Posterior vena cava (tissue), 2 donors: Measurements from ENCODE around the gene NOTCH1. TPM values are rescaled to one million over a fixed set of nuclear protein-coding genes. Genes with fewer than 3 reads are reported as not detected.

Experiments
- DNase-seq: peaks from one replicate; pipeline ENCODE4 v3.0.0-alpha.2; 2020; ENCODE audit warnings: low spot score
- intact Hi-C, 2 donors: fragments of 100-400 bp; cut with DNase I; formaldehyde crosslinking; loops; one replicate each; pipeline versions ENCODE4 v1.14.1 to v1.14.2; 2022 to 2023
- microRNA-seq, 2 donors: library from miRNA; unstranded; fragments of <30 nt; microRNA quantifications; one replicate each; pipeline ENCODE4 v1.2.0, GENCODE V29; 2020 to 2021; ENCODE audit warnings: borderline microRNAs expressed in 2 of 2
- total RNA-seq, 2 donors: library from RNA; stranded (reverse); fragmentation: NEBNext Ultra II Directional; extraction: Animal tissue kit (Norgen Biotek cat#: 25700); gene quantifications; one replicate each; pipeline ENCODE4 v1.2.1, GENCODE V29; 2021
- donor health status: DM: yes; HTN: yes; CAD: no.
- donor health status: DM: yes; HTN: yes; CAD: no.

NOTCH1 gene
- total RNA-seq, 2 donors from 2014 or later = 35.5 to 40.4 TPM

DNA sequence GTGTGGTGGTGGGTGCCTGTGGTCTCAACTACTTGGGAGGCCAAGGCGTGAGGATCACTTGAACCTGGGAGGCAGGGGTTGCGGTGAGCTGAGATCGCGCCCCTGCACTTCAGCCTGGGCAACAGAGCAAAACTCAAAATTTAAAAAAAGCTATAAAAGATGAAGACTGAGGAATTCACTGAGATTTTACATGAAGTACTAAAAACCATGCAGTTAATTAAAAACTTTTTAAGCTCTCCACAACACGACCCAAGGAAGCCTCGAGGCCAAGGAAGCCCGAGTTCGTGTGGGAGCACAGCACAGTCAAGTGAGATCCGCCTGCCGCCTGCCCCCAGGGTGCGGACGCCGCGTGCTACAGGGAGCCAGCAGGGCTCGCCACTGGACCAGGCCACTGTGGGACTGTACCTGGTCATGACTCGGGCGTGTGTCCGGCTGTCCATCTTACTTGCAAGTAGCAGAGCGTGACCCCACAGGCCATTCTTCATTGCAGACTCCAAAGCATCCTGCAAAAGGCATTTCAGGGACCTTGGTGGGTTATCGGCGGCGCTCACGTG lies 85.0 kb downstream of the NOTCH1 start:
- DNase-seq = no peak
- intact Hi-C loops = no loop called here

DNA sequence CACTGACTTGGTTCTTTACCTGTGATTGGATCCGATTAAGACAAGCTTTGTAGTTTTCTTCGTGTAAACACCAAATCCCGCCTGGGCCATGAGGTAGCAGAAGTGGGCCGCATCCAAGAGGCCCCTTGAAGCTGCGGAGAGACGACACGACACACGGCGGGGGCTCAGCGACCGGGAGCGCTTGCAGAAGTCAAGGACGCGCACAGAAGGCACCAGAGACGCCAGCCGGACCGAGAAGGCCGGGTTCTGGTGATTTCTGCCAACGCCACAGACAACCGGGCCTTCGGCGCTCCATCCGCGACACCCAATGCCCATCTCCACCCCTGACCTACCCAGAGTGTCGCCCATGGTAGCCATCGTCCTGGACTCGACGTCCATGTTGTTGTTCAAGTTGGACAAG lies 86.4 kb downstream of the NOTCH1 start:
- DNase-seq = no peak
- intact Hi-C loops = loop anchor here in 1 of 2 donors (10.0 kb wide), 1 partner anchor 955 kb away; no protein-coding TSS in a partner anchor

DNA sequence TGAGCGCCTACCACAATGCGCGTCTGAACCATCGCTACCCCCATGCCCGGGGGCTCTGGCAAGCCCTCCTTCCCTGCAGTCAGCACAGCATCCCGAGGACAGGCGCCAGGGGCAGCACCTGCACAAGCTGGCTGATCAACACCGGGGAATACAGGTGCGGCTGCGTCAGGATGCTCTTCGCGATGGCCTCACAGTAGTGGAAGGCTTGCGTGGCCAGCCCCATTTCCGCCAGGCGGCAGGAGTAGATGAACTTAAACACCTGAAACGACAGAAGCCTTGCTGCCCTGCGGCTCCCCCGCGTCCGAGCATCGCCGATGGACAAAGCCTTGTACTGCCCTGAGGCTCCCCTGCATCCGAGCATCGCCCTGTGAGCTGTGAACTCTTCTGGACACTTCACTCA lies 88.5 kb downstream of the NOTCH1 start:
- no peak for DNase-seq
- intact Hi-C loops = loop anchor here in 1 of 2 donors (10.0 kb wide), 1 partner anchor 957 kb away; no protein-coding TSS in a partner anchor

DNA sequence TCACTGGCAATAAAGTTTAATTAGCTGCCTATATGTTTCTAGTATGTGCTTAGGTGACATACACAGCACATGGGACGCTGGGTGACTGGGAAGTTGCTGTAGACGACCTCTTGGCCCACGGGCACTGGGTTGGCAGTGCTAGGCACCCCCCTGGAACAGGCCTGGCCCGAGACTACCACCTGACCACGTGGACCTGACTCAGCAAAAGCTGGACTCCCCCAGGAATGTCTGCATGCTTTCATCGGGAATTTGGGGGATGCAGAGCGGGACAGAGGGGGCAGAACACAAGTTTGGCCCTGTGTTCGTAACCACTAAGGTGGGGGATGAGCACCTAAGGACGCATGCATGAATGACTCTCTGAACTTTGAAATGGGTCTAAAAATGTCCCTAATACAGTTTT lies 89.6 kb downstream of the NOTCH1 start:
- DNase-seq = no peak
- intact Hi-C loops = loop anchor here in 1 of 2 donors (10.0 kb wide), 1 partner anchor 959 kb away; no protein-coding TSS in a partner anchor

DNA sequence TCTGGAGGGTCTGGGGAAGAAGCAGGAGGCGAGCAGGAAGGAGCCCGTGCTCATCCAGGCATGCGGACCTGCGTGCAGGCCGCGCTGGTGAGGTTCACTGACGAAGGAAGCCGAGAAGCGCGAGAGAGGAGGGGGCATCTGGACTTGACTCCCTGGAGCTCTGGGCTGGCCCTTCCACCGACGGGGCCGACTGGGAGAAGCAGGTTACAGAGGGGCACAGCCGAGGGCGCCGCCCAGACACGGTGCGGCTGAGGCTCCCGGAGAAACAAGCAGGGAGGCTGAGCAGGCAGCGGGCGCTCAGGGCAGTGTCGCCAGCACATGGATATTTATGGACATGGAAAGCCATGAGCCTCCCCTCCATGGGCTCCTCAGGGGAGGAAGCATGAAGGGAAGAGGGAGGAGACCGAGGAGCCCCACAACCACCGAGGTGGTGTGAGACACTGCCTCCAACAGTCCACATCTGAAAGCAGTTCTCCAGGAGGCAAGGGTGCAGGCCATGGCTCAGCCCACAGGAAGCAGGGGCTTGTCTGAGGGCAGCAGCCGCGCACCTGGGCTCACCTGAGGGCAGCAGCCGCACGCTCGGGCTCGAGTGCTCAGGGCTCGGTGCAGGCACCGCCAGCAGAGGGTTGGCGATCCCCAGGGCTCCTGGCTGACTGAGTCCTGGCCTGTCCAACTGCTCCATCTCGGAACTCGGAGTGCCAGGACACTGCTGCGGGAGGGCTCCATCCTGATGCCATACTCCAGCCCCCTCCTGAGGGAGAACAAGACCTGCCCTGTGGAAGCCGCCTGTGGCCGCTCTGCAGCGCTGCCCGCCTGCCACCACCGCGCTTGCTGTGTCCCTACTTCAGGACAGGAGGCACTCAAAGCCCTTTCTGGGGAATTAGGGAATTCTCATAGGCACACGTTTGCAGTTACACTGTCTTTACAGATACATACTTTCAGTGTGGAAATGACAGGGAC lies 90.5 kb downstream of the NOTCH1 start:
- DNase-seq = no peak
- intact Hi-C loops = loop anchor here in 1 of 2 donors (10.0 kb wide), 1 partner anchor 959 kb away; no protein-coding TSS in a partner anchor

DNA sequence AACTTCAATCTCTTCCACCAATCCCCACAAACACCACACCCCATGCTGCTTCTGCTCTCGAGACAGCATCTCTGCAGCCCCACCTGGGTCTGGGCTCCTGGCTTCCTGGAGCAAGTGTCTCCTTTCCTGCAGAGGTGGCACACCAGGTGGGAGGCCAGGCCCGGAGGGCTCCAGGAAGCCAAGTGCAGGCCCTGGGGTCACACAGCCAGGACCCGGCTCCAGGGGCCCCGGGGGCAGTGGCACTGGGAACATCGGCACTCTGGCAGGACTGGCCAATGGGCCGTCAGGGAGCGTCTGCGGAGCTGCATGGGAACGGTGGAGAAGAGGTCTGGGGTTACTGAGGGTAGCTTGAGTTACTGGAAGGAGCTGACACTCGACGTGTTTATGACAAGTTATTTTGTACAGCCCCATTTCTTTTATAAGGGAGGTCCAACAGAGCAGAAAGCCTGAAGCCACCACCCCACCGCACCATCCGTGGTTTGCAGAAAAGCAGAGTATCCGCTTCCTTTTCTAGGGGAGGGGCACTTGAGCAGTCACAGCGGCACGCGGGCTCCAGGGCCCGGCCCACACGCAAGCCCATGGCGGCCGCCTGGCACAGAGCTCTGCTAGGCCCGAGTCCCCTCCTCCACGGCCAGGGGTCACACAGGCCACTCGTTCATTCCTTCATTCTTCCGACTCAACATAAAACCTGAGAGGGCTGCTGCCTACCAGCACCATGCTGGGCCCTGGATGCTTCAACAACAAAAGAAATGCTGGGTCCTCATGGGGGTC lies 91.6 kb downstream of the NOTCH1 start:
- DNase-seq = no peak
- intact Hi-C loops = loop anchor here in 1 of 2 donors (10.0 kb wide), 1 partner anchor 961 kb away; no protein-coding TSS in a partner anchor

DNA sequence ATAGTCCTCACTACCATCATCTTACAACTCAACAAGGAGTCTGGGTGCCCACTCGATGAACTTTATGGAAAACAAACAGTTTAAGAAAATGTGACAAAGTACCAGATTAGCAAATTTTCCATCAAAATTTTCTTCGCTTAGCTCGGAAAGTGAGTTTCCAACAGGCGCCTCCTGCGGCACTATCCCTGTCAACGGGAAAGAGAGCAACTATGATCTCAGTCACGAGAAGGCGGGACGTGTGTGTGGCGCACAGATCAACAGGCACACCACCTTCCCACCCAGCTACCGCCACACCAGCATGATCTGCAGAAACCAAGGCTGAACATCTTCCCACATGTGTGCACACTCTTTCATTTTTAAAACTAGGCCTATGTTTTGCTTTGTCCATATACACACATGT lies 92.5 kb downstream of the NOTCH1 start:
- DNase-seq = no peak
- intact Hi-C loops = loop anchor here in 1 of 2 donors (10.0 kb wide), 1 partner anchor 961 kb away; no protein-coding TSS in a partner anchor

DNA sequence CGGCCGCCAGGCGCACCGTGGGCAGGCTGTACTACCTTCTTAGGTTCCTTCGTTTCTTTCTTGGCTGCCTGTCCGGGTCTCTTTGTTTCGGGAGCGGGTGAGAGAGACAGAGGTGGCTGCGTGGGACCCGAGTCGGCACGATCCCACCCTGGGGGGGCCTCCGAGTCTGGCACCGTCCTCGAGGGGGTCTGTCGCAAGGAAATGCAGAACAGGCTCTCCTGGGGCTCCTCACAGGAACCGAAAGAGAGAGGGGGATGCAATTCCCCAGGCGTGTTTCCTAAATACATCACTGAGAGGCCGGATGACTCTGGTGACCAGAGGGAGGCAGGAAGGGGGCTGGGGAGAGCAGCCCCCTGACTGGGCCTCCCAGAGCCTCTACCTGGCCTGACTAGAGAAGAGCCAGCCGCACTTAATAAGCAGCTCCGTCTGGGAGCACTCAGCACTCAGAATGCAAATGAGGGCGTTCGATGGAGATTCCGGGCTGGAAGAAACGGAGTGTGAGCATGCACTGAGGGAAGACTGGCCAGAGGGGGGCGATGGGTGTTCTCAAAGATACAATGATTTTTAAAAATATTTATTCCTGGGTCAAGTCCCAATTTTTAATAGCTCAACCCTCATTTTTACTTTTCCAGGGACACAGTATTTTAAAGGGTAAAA lies 94.5 kb downstream of the NOTCH1 start:
- intact Hi-C loops = loop anchor here in 1 of 2 donors (10.0 kb wide), 1 partner anchor 963 kb away; no protein-coding TSS in a partner anchor
- no peak for DNase-seq

DNA sequence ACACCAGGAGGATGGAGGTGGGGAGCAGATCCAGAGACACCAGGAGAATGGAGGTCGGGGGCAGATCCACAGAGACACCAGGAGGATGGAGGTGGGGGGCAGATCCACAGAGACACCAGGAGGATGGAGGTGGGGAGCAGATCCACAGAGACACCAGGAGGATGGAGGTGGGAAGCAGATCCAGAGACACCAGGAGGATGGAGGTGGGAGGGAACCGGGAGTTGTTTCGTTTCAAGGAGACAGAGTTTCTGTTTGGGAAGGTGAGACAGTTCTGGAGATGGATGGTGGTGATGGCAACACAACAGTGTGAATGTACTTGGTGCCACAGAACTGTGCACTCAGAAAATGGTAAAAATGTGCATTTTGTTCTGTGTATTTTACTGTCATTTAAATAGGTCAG lies 97.2 kb downstream of the NOTCH1 start:
- intact Hi-C loops = no loop called here
- DNase-seq = no peak

DNA sequence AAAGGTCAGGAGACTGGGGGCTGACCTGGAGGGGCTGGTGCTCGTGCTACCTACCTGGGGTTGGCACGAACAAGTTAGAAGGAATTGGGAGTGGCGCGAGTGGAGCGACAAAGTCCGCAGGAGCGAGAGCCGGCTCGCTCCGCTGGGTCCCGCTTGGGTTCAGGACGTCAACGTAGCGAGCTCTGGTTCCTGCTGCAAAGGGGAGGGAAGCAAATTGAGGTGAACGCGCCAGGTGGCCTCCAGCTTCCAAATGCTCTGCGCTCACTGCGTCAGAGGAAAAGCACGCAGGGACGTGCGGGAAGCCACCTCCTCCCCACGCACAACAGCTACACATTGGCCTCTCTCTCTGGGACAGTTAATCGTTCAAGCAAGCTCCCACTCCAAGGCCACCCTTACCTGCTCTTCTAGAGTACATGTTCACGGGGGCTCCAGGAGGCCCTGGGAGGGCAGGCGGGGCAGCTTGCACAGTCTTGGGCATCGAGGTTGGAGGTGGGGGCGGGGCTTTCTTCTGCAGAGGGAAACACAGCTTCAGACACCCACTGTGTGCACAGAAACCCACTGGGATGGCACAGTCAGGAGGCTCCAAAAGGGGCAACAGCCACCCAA lies 98.6 kb downstream of the NOTCH1 start:
- DNase-seq = no peak
- intact Hi-C loops = loop anchor here in 1 of 2 donors (1.0 kb wide), 1 partner anchor 14 kb away; no protein-coding TSS in a partner anchor

DNA sequence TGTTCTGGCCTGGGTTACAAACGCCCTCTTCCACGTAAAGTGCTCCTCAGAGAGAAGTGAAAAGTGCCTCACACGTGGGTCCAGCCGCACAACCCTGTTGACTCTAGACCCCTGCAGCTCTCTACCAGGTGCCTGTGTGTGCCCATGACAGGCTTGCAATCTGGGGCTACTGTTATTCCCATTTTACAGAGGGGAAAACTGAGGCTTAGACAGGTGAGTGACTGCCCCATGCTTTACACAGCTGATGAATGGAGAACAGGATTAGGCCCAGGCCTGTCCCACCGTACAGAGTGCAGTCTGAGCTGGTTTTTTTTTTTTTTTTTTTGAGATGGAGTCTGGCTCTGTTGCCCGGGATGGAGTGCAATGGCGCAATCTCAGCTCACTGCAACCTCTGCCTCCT lies 100.0 kb downstream of the NOTCH1 start:
- intact Hi-C loops = no loop called here
- no peak for DNase-seq

Small RNA genes lying within 50 kb of the gene (microRNA-seq; reads per million reads assigned to microRNA genes)
- gene MIR4673 (0 reads per million in 2 donors), gene MIR4674 (0 reads per million in 2 donors)

Other genes starting within 250 kb of the NOTCH1 start
- gene CCDC187, start 242.0 kb downstream of the NOTCH1 start, total RNA-seq = not detected
- 10 to 100 TPM; 13.8 to 17.0 TPM for gene GPSM1, start 218.5 kb downstream of the NOTCH1 start, total RNA-seq
- gene DNLZ, start 182.3 kb downstream of the NOTCH1 start, total RNA-seq = 10 to 100 TPM; 19.9 to 23.6 TPM
- 1 to 10 TPM; 3.1 to 3.9 TPM for gene CARD9, start 172.4 kb downstream of the NOTCH1 start, total RNA-seq
- 1 to 10 TPM; 4.7 to 4.9 TPM for gene SNAPC4, start 145.9 kb downstream of the NOTCH1 start, total RNA-seq
- gene ENTR1, start 135.4 kb downstream of the NOTCH1 start, total RNA-seq = 10 to 100 TPM; 28.7 to 29.3 TPM
- 10 to 100 TPM; 30.8 to 31.2 TPM for gene PMPCA, start 135.4 kb downstream of the NOTCH1 start, total RNA-seq
- 1 to 10 TPM; 8.7 TPM for gene INPP5E, start 106.2 kb downstream of the NOTCH1 start, total RNA-seq
- 10 to 100 TPM; 42.2 to 47.9 TPM for gene SEC16A, start 63.0 kb downstream of the NOTCH1 start, total RNA-seq
- 100 to 1,000 TPM in 1 of 2 donors, 10 to 100 TPM in 1; 91.4 to 118 TPM for gene EGFL7, start 116.9 kb upstream of the NOTCH1 start, total RNA-seq
- gene AGPAT2, start 141.4 kb upstream of the NOTCH1 start, total RNA-seq = 10 to 100 TPM; 27.1 to 28.8 TPM
- 1 to 10 TPM; 7.1 to 8.3 TPM for gene DIPK1B, start 166.5 kb upstream of the NOTCH1 start, total RNA-seq
- 10 to 100 TPM in 1 of 2 donors, 1 to 10 TPM in 1; 9.2 to 10.0 TPM for gene LCN10, start 196.9 kb upstream of the NOTCH1 start, total RNA-seq
- 10 to 100 TPM; 22.8 to 36.9 TPM for gene LCN6, start 202.5 kb upstream of the NOTCH1 start, total RNA-seq
- not detected for gene LCN8, start 212.2 kb upstream of the NOTCH1 start, total RNA-seq
- gene LCN15, start 218.5 kb upstream of the NOTCH1 start, total RNA-seq = not detected
- gene TMEM141, start 245.3 kb upstream of the NOTCH1 start, total RNA-seq = 10 to 100 TPM; 28.1 to 33.9 TPM